Urinary bladder (tissue), 4 donors: Measurements from ENCODE around the gene ROCK2. TPM values are rescaled to one million over a fixed set of nuclear protein-coding genes. Genes with fewer than 3 reads are reported as not detected.

Experiments used
- DNase-seq: peaks from one replicate; pipeline ENCODE4 v3.0.0-alpha.2; 2015; ENCODE audit errors: extremely low spot score
- H3K27ac ChIP-seq: one replicate; pipeline ENCODE4 v1.5.1; 2013; ENCODE audit warnings: low read depth, mild to moderate bottlenecking, moderate library complexity
- H3K36me3 ChIP-seq: one replicate; pipeline ENCODE4 v1.6.1; 2013; ENCODE audit warnings: mild to moderate bottlenecking, moderate library complexity; ENCODE audit not compliant: insufficient read depth
- H3K4me1 ChIP-seq: one replicate; pipeline ENCODE4 v1.6.1; 2013; ENCODE audit warnings: mild to moderate bottlenecking, moderate library complexity; ENCODE audit not compliant: insufficient read depth
- H3K4me3 ChIP-seq: one replicate; pipeline ENCODE4 v1.5.1; 2013; ENCODE audit warnings: low read depth, low read length
- WGBS: extraction: QIAGEN DNeasy Blood & Tissue Kit; methylation state at CpG from one replicate; pipeline ENCODE4 v1.1.7; 2013; 5-methylcytosine and 5-hydroxymethylcytosine counted together
- polyA plus RNA-seq: library from polyadenylated mRNA; stranded (reverse); fragments of 200-250 nt; gene quantifications from one replicate; pipeline ENCODE4 v1.2.3, GENCODE V29; 2013
- total RNA-seq: library from RNA; depleted of rRNA; stranded (reverse); fragments of >200 nt; gene quantifications from one replicate; pipeline ENCODE4 v1.2.3, GENCODE V29; 2014
- donor health status: healthy with polysubstance abuse.
- donor health status: healthy.

ROCK2 gene
- total and polyA plus RNA-seq, 2 donors, result 36.3 to 167 TPM

DNA sequence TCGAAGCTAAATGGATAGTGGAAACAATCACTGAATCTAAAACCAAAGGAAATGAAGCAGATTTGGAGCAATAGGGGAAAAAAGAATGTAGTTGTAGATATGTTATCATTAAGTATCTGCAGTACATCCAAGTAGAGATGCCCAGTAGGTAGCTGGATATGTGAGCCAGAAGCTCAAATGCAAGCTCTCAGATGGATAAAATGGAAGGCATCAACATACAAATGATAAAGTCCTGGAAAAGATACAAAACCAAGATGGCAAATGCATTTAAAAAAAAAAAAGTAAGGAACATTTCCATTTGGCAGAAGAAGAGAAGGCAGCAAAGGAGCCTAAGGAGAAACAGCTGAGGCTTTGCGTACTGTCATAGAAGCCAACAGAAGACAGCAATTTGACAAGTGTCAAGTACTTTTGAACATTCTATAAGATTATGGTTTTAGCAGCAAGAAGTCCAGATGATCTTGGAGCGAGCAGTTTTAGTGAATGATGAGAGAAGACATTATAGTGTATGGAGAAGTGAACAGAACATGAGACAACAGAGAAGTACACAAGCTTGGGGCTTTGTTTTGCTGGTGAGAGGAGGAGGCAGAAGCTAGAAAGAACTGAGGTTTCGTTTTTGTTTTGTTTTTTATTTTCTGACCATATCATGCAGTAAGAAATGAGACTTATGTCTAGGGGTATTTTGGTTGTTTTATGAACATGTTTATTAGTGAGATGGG is 18.3 kb downstream of the ROCK2 start:
- DNase-seq, result no peak
- Histone ChIP-seq H3K4me3 (no peak overlapping the region), H3K27ac (no peak overlapping the region), H3K36me3 (no peaks in the 10 kb centered on the region), H3K4me1 (peaks cover 2% of the 10 kb centered on the region)
- WGBS, result 62% methylated on average over 4 of the region's 4 CpGs

DNA sequence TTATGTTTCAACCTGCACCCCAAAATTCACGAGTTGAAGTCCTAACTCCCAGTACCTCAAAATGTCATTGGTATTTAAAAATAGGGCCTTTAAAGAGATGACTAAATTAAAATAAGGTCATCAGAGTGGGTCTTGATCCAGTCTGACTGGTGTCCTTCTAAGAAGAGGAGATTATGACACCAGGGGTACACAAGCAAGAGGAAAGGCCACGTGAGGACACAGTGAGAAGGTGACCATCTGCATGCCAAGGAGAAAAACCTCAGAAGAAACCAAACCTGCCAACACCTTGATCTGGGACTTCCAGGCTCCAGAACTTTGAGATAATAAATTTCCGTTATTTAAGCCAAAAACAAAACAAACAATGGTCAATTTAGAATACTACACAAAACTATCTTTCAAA is 22.6 kb downstream of the ROCK2 start:
- H3K36me3 ChIP-seq, result no peaks in the 10 kb centered on the region
- H3K4me1 ChIP-seq, result peaks cover 2% of the 10 kb centered on the region
- no peak overlapping the region for H3K27ac ChIP-seq
- no peak for DNase-seq
- no peak overlapping the region for H3K4me3 ChIP-seq
- WGBS, result 81% methylated on average over 3 of the region's 3 CpGs

DNA sequence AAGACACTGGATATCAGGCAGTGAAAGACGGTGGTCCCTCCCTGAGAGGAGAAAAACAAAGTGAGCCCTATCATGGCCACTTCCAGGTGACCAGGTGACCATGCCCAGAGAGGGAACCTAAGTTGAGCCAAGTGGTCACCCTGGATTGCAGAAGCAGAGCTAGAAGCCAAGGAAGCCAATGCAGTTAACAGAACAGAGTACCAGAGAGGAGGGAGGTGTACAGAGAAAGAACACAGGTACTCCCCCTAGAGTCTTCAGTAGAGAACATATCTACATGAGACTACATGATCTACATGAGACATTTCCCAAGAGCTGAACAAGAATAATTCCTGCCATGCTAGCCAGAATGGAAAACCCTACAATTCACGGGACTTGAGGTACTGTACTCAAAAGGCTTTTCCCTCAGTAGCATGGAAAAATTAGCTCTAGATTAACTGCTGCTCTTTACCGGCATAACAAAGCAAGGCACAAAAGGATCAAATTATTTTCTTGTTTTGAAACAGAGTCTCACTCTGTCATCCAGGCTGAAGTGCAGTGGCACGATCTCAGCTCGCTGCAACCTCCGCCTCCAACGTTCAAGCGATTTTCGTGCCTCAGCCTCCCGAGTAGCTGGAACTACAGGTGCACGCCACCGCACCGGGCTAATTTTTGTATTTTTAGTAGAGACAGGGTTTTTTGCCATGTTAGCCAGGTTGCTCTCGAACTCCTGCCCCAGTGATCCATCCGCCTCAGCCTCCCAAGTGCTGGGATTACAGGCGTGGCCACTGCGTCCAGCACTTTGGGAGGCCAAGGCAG is 23.5 kb downstream of the ROCK2 start:
- 97% methylated on average over 17 of the region's 17 CpGs for WGBS
- Histone ChIP-seq H3K27ac (no peak overlapping the region), H3K4me1 (peaks cover 2% of the 10 kb centered on the region), H3K36me3 (no peaks in the 10 kb centered on the region), H3K4me3 (no peak overlapping the region)
- DNase-seq, result no peak

DNA sequence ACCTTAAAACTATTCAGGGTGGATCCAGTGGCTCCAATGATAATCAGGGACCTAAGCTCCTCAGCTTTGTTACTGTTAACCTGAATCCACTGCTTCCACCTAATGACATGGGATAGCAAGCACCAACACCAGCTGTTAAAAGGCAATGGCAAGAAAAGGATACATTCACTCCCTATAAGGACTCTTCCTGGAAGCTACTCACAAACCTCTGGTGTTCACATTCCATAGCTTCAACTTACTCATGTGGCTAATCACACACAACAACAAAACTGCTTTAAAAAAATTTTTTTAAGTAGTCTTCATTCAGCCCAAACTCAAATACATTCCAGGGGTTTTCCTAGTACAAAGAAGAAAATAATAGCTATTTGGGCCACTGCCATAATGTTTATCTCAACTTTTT is 24.5 kb downstream of the ROCK2 start:
- no peak overlapping the region for H3K4me3 ChIP-seq
- no peaks in the 10 kb centered on the region for H3K36me3 ChIP-seq
- no peak for DNase-seq
- H3K27ac ChIP-seq, result no peak overlapping the region
- peaks cover 2% of the 10 kb centered on the region for H3K4me1 ChIP-seq

DNA sequence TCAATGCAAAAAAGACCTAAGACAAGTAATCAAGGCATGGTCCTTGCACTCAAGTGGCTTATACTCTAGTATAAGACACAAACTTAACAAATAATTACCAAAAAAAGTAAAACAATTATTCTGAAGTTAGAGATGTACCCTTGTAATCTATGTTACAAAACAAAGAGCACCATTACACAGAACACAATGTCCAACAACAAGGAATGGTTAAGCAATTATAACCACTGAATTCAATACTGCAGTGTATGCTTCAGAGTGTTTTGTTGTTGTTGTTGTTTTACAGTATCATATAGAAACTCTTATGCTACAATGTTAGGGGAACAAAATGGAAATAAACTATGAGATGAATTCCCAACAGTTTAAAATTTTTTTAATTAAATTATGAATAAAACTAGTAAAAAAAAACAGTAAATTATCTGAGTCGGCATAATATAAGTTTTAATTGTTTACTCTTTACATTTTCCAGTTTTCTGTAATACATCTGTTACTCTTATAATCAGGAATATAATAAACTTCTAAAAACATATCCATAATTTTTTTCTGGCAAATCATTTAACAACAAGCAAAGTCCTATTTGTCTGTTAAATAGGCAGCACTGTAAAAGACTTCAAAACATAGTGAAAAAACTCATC is 29.2 kb downstream of the ROCK2 start:
- 77% methylated on average over 1 of the region's 1 CpG for WGBS
- Histone ChIP-seq H3K27ac (no peak overlapping the region), H3K36me3 (no peaks in the 10 kb centered on the region), H3K4me3 (no peak overlapping the region), H3K4me1 (no peaks in the 10 kb centered on the region)
- no peak for DNase-seq

DNA sequence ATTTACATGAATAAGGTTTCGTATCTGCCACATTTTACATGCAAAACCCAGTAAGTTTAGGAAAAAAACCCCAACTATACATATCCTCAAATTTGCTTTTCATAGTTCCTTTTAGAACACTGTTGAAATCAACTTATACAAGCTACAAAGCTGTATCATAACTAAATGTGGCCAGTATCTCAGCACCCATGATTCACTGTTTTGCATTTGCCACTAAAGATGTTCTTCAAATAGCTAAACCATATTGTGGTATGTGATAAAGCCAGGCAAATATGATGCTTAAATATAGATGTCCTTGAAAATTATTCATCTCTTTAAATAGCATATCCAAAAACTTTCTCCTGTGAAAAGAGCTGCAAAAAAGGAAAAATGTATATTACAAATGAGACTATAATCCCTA is 29.9 kb downstream of the ROCK2 start:
- H3K4me3 ChIP-seq, result no peak overlapping the region
- 99% methylated on average over 1 of the region's 1 CpG for WGBS
- no peaks in the 10 kb centered on the region for H3K4me1 ChIP-seq
- H3K36me3 ChIP-seq, result no peaks in the 10 kb centered on the region
- H3K27ac ChIP-seq, result no peak overlapping the region
- no peak for DNase-seq

DNA sequence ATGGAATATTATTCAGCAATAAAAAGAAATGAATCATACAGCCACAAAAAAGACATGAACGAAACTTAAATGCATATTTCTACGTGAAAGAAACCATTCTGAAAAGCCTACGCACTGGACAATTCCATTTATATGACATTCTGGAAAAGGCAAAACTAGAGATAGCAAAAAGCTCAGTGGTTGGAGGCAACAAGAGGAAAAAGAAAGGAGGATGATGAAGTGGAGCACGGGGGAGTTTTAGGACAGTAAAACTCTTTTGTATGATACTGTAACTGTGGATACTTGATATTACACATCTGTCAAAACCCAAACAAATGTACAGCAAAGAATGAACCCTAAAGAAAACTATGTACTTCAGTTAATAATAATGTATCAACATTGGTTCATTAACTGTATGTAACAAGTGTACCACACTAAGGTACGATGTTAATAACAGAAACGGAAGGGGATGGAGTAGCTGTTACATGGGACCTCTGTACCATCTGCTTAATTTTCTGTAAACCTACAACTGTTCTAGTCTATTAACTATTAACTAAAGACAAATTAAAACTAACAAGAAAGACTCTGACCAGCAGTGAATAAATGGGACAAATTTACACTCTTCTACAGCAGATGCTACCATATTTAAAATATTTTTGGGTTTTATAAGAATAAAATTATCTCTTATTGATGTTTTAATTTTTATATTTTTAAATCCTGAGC is 31.5 kb downstream of the ROCK2 start:
- Histone ChIP-seq H3K4me3 (no peak overlapping the region), H3K27ac (no peak overlapping the region), H3K4me1 (no peaks in the 10 kb centered on the region), H3K36me3 (no peaks in the 10 kb centered on the region)
- WGBS, result 93% methylated on average over 6 of the region's 6 CpGs
- DNase-seq, result no peak

DNA sequence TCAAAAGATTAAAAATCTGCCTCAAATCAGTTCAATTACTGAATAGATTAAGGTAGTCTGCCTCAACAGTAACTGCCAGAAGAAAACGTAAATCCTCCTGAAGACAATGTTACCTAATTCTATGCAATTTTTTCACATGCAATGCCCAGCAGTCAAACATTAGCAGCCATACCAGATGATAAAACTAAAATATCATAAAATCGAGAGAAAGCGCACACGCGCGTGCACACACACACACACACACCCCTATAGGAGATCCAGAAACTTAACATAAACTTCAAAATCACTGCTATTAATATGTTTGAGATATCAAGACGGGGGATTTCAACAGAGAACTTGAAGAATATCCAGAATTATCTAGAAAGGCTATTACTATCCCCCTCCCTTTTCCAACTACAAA is 32.9 kb downstream of the ROCK2 start:
- H3K36me3 ChIP-seq, result no peaks in the 10 kb centered on the region
- H3K4me1 ChIP-seq, result no peaks in the 10 kb centered on the region
- 82% methylated on average over 7 of the region's 7 CpGs for WGBS
- no peak for DNase-seq
- no peak overlapping the region for H3K4me3 ChIP-seq
- no peak overlapping the region for H3K27ac ChIP-seq

DNA sequence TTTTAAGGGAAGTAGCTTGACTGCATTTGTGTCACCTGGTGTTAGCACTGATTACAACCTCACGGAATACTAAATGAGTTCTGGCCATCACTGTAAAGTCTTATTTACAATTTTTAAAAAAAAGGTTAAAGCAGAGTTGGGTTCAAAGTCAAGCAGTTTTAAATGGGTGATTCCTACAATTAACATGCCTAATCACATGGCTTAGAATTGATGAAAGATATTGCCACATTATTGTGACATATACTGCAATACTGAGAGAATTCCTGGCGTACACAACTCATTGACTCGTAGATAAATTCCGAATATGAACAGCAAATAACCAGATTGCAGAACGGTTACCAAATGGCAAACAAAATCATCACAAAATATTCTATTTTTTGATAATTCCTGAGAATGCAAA is 34.2 kb downstream of the ROCK2 start:
- Histone ChIP-seq H3K4me3 (no peak overlapping the region), H3K36me3 (no peaks in the 10 kb centered on the region), H3K4me1 (peaks cover 2% of the 10 kb centered on the region), H3K27ac (no peak overlapping the region)
- DNase-seq, result no peak
- 43% methylated on average over 5 of the region's 5 CpGs for WGBS

DNA sequence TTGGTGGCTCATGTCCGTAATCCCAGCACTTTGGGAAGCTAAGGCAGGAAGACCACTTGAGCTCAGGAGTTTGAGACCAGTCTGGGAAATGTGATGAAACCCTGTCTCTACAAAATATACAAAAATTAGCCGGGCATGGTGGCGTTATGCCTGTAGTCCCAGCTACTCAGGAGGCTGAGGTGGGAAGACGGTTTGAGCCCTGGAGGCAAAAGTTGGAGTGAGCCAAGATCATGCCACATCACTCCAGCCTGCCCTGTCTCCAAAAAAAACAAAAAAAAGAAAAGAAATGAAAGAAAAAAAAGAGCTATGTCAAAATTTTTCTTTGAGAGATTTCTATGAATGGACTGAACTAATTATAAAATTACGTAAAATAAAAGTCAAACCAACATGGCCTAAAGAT is 34.7 kb downstream of the ROCK2 start:
- no peak overlapping the region for H3K4me3 ChIP-seq
- no peak for DNase-seq
- 92% methylated on average over 5 of the region's 5 CpGs for WGBS
- no peaks in the 10 kb centered on the region for H3K36me3 ChIP-seq
- H3K27ac ChIP-seq, result no peak overlapping the region
- H3K4me1 ChIP-seq, result peaks cover 2% of the 10 kb centered on the region

DNA sequence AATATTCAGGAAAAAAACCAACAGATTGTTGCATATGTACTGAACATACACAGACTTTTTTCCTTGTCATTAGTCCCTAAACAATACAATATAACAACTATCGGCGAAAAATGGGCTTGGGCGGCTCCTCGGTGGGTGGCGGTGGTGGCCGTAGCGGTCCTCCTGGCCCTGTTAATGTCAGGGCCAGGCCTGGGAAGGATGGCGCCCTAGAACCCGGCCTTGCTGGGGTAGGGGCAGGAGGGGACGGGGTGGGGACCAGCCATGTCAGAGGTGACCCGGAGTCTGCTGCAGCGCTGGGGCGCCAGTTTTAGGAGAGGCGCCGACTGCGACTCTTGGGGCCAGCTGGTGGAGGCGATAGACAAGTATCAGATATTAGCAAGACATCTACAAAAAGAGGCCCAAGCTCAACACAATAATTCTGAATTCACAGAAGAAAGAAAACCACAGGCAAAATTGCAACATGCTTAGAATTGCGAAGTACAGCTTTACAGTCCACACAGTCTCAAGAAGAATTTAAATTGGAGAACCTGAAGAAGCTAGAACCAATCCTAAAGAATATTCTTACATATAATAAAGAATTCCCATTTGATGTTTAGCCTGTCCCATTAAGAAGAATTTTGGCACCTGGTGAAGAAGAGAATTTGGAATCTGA is 36.5 kb downstream of the ROCK2 start:
- Histone ChIP-seq H3K36me3 (no peaks in the 10 kb centered on the region), H3K4me1 (peaks cover 5% of the 10 kb centered on the region), H3K4me3 (no peak overlapping the region), H3K27ac (no peak overlapping the region)
- DNase-seq, result no peak
- 98% methylated on average over 18 of the region's 18 CpGs for WGBS

DNA sequence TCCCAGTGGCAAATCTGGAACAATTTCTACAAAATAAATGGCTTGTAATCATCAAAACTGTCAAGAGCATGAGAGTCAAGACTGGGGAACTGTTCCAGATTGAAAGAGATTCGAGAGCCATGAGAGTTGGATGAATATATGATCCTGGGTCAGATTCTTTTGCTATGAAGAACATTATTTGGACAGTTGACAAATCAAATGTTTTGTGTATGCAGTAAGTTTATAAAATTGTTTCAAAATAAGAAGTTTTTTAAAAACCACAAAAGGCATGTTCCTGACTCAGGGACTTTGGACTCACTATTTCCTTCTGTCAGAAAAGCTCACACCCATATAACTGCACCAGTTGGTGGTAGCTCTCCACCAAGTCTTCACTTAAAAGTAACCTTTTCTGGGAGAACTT is 38.5 kb downstream of the ROCK2 start:
- no peak for DNase-seq
- H3K4me1 ChIP-seq, result peaks cover 5% of the 10 kb centered on the region
- no peak overlapping the region for H3K27ac ChIP-seq
- no peaks in the 10 kb centered on the region for H3K36me3 ChIP-seq
- H3K4me3 ChIP-seq, result no peak overlapping the region
- WGBS, result 23% methylated on average over 1 of the region's 1 CpG

DNA sequence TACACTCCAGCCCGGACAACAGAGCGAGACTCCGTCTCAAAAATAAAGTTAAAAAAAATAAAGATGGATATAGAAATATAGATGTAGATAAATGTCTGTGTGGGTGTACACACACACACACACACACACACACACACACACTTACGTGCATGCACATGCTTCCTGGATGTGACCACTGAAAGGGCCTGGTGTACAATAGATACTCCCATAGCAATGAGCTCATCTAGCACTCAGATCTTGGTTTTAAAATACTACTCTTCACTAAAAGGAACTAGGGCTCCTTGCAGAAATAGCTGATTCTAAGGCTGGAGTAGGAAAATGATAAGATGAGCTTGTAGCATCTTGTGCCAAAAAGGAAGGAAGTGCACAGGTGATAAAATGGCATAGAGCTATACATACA is 39.1 kb downstream of the ROCK2 start:
- H3K27ac ChIP-seq, result no peak overlapping the region

More for the DNA sequence above, 39.1 kb downstream of the ROCK2 start:
- Histone ChIP-seq H3K4me1 (peaks cover 5% of the 10 kb centered on the region), H3K36me3 (no peaks in the 10 kb centered on the region), H3K4me3 (no peak overlapping the region)
- no peak for DNase-seq
- 94% methylated on average over 4 of the region's 4 CpGs for WGBS
